ENCODE measurements around the gene LRRTM4. TPM values are rescaled to one million over a fixed set of nuclear protein-coding genes. Genes with fewer than 3 reads are reported as not detected.
"Not testable (repeated sequence)": the region's sequence is repeated elsewhere in the genome, so short reads cannot be mapped to it uniquely, and the experiment has no call there.

Gene LRRTM4
- total RNA-seq, 2 experiments from 2014 or later, result not detected

DNA sequence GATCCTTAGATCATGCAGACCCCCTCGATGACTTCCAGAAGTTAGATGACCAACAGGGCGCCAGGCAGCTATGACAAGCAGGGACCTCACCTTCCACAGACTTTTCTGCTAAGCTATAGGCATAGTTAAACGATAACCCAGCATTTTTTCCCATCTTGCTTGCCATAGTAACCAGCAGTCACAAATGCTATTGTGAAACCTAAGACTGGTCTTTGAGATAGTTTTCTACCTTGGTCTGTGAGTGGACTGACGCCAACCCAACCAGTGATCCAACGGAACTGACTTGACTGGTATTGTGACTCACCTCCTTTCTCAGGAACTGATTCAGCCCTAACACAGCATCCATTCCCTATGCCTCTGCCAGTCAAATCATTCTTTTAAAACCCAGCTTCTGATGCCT, 361.2 kb downstream of the LRRTM4 start:
- POLR2A ChIA-PET, result no interaction called here
- H3K9me3 Mint-ChIP-seq, result peaks cover 11% of the 10 kb centered on the region
- no peaks in the 10 kb centered on the region for H3K27me3 Mint-ChIP-seq

DNA sequence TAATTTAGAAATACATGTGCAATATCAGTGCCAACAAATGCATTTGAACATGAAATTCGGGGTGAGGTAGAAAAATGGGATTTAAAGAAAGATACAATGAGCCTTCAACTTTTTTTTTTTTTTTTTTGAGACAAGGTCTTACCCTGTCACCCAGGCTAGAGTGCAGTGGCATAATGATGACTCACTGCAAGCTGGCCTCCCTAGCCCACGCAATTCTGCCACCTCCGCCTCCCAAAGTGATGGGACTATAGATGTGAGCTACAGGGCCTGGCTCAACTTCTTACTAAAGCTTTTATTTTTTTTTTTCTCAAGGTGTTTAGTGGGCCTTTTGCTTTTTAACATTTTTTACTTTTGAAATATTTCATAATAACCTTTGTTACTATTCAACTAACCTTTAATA, 365.6 kb downstream of the LRRTM4 start:
- H3K4me1 Mint-ChIP-seq, result no peaks in the 10 kb centered on the region
- no peaks in the 10 kb centered on the region for H3K27me3 Mint-ChIP-seq
- peaks cover 2% of the 10 kb centered on the region for H3K9me3 Mint-ChIP-seq
- DNase-seq, result no peak
- no peak overlapping the region for H3K27ac Mint-ChIP-seq
- POLR2A ChIA-PET, result interaction anchor here (0.7 kb wide), 1 partner anchor 834 kb away, joined by 3 read pairs; no protein-coding TSS in a partner anchor
- H3K4me3 Mint-ChIP-seq, result no peak overlapping the region
- H3K36me3 Mint-ChIP-seq, result no peaks in the 10 kb centered on the region
- ATAC-seq (ENCODE audit: low read depth), result no peak

More for the DNA sequence above, 361.2 kb downstream of the LRRTM4 start:
- Mint-ChIP-seq H3K27ac (no peak overlapping the region), H3K4me3 (no peak overlapping the region), H3K36me3 (no peaks in the 10 kb centered on the region), H3K4me1 (no peaks in the 10 kb centered on the region)
- DNase-seq (no peak), ATAC-seq (ENCODE audit: low read depth) (no peak)

DNA sequence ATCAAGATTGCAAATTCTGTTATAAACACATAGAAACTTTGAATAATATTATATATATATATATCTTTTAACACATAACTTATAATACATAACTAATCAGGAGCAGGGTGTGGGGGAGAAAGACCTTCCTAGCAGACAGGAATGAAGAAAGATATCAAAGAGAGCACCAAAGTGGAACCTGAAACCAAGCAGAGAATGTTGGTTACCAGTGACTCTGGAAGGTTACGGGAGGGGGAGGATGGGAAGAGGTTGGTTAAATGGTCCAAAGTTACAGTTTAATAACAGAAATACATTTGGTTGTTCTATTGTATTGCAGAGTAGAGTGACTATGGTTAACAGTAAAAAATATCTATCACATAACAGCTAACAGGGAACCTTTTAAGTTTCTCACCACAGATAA, 366.7 kb downstream of the LRRTM4 start:
- H3K27me3 Mint-ChIP-seq, result no peaks in the 10 kb centered on the region
- POLR2A ChIA-PET, result no interaction called here
- ATAC-seq (ENCODE audit: low read depth), result no peak
- H3K4me1 Mint-ChIP-seq, result no peaks in the 10 kb centered on the region
- H3K27ac Mint-ChIP-seq, result no peak overlapping the region
- DNase-seq, result no peak
- H3K36me3 Mint-ChIP-seq, result no peaks in the 10 kb centered on the region
- H3K4me3 Mint-ChIP-seq, result no peak overlapping the region
- H3K9me3 Mint-ChIP-seq, result peaks cover 2% of the 10 kb centered on the region

DNA sequence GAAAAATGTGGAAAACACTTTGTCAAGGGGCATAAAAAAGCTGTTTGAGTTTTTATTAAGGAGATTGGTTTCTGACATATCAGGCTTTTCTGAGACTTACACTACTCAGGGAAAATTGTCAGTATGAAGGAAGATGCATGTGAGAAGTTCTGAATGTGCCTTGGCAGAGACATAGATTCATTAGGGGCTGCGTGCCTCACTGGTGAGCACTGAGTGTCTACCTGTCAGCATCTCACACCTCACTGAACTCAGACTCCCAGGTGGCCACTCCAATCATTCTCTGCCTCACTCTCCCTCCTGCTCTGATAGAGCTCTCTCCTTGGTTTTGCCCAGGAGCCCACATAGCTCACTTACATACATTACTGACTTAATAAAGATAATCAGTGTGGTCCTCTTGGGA, 372.6 kb downstream of the LRRTM4 start:
- Mint-ChIP-seq H3K4me3 (no peak overlapping the region), H3K36me3 (no peaks in the 10 kb centered on the region), H3K27ac (no peak overlapping the region), H3K9me3 (peaks cover 6% of the 10 kb centered on the region), H3K4me1 (no peaks in the 10 kb centered on the region), H3K27me3 (no peaks in the 10 kb centered on the region)
- POLR2A ChIA-PET, result no interaction called here
- no peak for DNase-seq
- ATAC-seq (ENCODE audit: low read depth), result no peak

DNA sequence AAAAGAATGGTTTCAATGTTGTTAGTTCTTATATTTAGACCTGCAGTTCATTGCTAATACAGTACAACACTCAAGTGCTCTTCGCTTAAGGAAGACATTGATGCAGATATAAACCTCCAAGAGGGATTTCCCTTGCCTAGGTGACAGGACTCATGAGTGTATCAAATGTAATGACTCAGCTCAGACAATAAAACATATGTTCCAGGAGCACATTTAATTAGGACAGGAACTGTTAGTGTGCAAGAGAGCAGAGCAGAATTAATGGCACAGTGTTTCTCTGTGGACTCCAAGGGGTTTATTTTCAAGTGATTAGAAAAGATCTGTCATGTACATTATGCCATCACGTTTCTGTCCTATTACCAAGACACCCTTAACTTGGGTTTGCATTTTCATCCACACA, 375.0 kb downstream of the LRRTM4 start:
- POLR2A ChIA-PET, result no interaction called here
- no peak overlapping the region for H3K27ac Mint-ChIP-seq

DNA sequence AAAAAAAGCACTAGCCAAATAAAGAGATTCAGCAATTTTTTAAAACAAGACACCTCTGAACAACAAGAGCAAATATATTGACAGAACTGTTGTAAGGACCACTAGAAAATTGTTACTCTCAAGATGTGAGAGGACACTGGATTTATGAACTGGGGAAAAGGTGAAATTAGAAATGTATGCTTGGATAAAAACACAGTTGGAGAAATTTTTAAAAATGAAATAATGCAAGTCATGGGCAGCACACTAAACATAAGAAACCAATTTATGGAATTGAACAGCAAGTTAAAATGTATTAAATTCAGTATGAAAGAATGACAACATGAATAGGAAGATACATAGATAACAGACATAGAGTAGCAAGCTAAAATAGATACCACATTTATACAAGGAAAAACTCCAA, 377.4 kb downstream of the LRRTM4 start:
- H3K36me3 Mint-ChIP-seq, result no peaks in the 10 kb centered on the region
- POLR2A ChIA-PET, result no interaction called here

More for the DNA sequence above, 375.0 kb downstream of the LRRTM4 start:
- ATAC-seq (ENCODE audit: low read depth) (no peak), DNase-seq (no peak)
- Mint-ChIP-seq H3K9me3 (peaks cover 6% of the 10 kb centered on the region), H3K27me3 (no peaks in the 10 kb centered on the region), H3K4me3 (no peak overlapping the region), H3K36me3 (no peaks in the 10 kb centered on the region), H3K4me1 (no peaks in the 10 kb centered on the region)

DNA sequence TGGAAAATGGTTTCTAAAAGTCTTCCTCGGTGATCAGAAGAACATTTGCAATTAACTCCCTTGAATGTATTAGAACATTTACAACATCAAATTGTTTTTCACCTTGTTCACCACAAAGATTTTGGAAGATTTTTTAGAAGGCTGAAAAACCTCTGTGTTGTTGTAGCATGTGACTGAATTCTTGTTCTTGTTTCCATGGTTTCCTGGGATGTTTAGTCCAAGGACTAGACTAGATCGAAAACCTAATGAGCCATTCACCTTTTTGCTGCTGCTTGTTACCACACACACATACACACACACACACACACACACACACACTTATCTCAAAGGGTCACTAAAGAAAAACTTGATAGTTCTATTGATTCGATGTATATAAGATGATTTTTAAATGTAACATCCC, 380.0 kb downstream of the LRRTM4 start:
- Mint-ChIP-seq H3K36me3 (no peaks in the 10 kb centered on the region), H3K27ac (no peak overlapping the region), H3K9me3 (peaks cover 10% of the 10 kb centered on the region), H3K4me1 (no peaks in the 10 kb centered on the region), H3K27me3 (no peaks in the 10 kb centered on the region), H3K4me3 (no peak overlapping the region)
- POLR2A ChIA-PET, result no interaction called here
- no peak for ATAC-seq (ENCODE audit: low read depth)
- no peak for DNase-seq

More for the DNA sequence above, 377.4 kb downstream of the LRRTM4 start:
- no peak for DNase-seq
- peaks cover 3% of the 10 kb centered on the region for H3K9me3 Mint-ChIP-seq
- no peak overlapping the region for H3K27ac Mint-ChIP-seq
- H3K27me3 Mint-ChIP-seq, result no peaks in the 10 kb centered on the region
- H3K4me1 Mint-ChIP-seq, result no peaks in the 10 kb centered on the region
- no peak for ATAC-seq (ENCODE audit: low read depth)
- H3K4me3 Mint-ChIP-seq, result no peak overlapping the region

DNA sequence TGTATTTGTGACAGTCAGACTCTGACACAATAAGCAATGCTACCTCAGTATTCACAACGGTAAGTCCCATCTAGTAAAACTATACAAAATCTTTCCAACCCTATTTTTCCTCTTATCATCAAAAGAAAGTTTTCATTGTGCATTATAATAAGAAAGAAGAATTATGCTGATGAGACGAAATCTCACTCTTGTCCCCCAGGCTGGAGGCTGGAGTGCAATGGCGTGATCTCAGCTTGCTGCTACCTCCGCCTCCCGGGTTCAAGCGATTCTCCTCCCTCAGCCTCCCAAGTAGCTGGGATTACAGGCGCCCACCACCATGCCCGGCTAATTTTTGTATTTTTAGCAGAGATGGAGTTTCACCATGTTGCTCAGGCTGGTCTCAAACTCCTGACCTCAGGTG, 393.7 kb downstream of the LRRTM4 start:
- H3K9me3 Mint-ChIP-seq; H3K27ac Mint-ChIP-seq; H3K27me3 Mint-ChIP-seq; H3K4me3 Mint-ChIP-seq; POLR2A ChIA-PET; DNase-seq; H3K36me3 Mint-ChIP-seq; ATAC-seq (ENCODE audit: low read depth); H3K4me1 Mint-ChIP-seq: not testable (repeated sequence)

DNA sequence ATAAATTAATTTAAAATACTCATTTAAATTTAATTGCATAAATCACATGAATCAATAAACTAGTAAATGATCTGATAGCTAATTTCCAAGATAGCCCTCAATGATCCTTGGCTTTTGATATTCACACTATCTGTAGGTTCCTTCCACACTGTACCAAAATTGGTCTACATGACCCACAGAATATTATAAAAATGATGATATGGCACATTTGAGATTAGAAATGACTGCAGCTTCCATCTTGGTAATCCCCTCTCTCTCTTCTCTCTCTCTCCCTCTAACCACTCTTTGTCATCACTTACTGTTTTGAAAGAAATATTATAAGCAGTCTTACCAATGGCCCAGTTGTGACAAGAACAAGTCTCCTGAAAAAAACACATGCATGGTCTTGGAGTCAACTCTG, 394.8 kb downstream of the LRRTM4 start:
- Mint-ChIP-seq H3K4me3 (no peak overlapping the region), H3K27ac (no peak overlapping the region), H3K9me3 (peaks cover 7% of the 10 kb centered on the region), H3K36me3 (no peaks in the 10 kb centered on the region), H3K4me1 (no peaks in the 10 kb centered on the region), H3K27me3 (no peaks in the 10 kb centered on the region)
- POLR2A ChIA-PET, result no interaction called here
- ATAC-seq (ENCODE audit: low read depth) (no peak), DNase-seq (no peak)

DNA sequence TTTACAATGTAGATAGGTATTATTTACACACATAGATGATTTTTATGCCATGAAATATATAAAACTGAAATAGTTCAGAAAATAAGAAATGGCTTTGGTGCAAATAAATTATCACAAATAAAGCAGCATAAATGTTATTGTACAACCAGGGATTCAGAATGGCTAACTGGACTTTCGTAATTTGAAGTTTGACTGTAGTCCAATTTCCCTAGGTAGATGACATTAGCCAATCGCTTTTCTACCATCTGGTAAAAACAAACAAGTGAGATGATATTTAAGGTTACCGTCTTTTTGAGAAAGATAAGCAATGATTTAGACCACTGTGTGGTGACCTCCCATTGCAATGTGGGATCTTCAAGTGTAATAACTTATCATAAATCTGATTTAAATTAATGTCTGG, 400.7 kb downstream of the LRRTM4 start:
- ATAC-seq (ENCODE audit: low read depth) (no peak), DNase-seq (no peak)
- no peaks in the 10 kb centered on the region for H3K4me1 Mint-ChIP-seq
- H3K27ac Mint-ChIP-seq, result no peak overlapping the region
- no peaks in the 10 kb centered on the region for H3K36me3 Mint-ChIP-seq
- peaks cover 3% of the 10 kb centered on the region for H3K9me3 Mint-ChIP-seq
- no peaks in the 10 kb centered on the region for H3K27me3 Mint-ChIP-seq
- no peak overlapping the region for H3K4me3 Mint-ChIP-seq
- POLR2A ChIA-PET, result no interaction called here

DNA sequence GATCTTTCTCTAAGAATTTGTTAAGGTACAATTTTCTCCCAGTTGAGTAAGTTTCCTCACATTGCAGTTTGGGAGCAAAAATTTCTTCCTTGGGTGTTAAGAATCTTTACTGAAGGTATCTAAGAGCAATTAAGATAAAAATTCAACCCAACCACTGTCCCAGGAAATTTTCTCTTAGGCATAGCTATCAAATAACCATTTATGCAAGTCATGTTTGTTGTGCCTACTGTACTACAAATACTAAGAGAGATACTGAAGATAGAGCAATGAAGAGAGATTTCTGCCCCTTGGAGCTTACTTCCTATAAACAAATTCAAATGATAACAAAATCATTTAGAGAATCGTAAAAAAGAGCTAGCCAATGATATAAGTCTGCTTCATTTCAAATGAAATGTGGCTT, 402.8 kb downstream of the LRRTM4 start:
- POLR2A ChIA-PET, result no interaction called here
- no peak for DNase-seq
- no peak overlapping the region for H3K4me3 Mint-ChIP-seq
- no peaks in the 10 kb centered on the region for H3K36me3 Mint-ChIP-seq
- no peaks in the 10 kb centered on the region for H3K27me3 Mint-ChIP-seq
- H3K9me3 Mint-ChIP-seq, result peaks cover 4% of the 10 kb centered on the region
- ATAC-seq (ENCODE audit: low read depth), result no peak
- no peak overlapping the region for H3K27ac Mint-ChIP-seq
- H3K4me1 Mint-ChIP-seq, result no peaks in the 10 kb centered on the region

DNA sequence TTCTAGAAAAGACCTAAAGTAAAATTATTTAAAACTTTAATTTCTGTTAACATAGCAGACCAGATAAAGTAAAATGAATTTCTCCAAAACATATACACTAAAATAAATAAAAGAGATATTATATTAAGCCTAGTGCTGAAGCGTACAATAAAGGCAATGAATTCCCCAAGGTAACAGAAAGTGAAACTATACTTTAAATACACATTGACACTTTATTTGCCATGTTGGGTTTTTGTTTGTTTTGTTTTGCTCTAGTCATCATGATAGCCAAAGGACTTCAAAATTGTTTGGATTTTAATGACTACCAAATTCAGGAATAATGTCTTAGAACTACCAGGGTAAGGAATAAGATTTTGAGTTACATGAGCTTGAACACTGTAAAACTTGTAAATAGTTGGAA, 413.3 kb downstream of the LRRTM4 start:
- Mint-ChIP-seq H3K27me3 (no peaks in the 10 kb centered on the region), H3K27ac (no peak overlapping the region), H3K4me3 (no peak overlapping the region), H3K4me1 (no peaks in the 10 kb centered on the region), H3K9me3 (peaks cover 9% of the 10 kb centered on the region), H3K36me3 (no peaks in the 10 kb centered on the region)
- DNase-seq, result no peak
- no peak for ATAC-seq (ENCODE audit: low read depth)
- POLR2A ChIA-PET, result no interaction called here

DNA sequence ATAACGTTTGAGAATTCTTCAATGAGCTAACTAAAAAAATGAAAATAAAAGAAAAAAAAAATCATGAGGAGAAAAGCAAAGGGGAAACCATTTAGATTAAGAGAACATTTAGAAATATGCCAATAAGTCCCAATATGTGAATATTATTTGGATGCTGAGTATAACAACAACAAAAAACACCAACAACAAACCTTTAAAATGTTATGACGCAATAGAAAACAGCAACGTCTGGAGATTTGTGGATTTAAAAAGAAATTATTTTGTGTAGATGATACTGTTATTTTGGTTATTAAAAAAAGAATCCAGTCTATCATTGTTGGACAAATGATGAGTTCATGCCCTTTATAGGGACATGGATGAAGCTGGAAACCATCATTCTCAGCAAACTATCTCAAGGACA, 417.2 kb downstream of the LRRTM4 start:
- Mint-ChIP-seq H3K4me1 (no peaks in the 10 kb centered on the region), H3K9me3 (no peaks in the 10 kb centered on the region), H3K27ac (no peak overlapping the region), H3K4me3 (no peak overlapping the region), H3K36me3 (no peaks in the 10 kb centered on the region), H3K27me3 (no peaks in the 10 kb centered on the region)
- ATAC-seq (ENCODE audit: low read depth) (no peak), DNase-seq (no peak)
- POLR2A ChIA-PET, result no interaction called here

DNA sequence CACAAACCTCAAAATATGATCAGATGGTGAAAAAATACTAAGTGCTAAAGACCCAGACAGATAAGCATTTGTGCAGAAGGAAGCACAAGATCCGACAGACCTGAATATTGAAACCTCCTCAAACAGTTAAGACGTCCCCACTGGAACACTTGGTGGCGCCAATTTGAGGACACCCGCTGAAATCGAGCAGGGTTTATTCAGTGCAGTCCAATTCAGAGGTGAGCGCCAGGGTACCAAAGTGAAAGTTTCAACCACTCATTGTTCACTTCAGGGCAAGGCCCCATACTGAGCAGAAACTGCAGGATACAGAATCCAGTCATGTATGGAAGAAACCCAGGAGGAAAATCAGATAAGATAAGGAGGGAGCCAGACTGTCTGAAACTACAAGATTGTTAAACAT, 417.6 kb downstream of the LRRTM4 start:
- no peaks in the 10 kb centered on the region for H3K4me1 Mint-ChIP-seq

DNA sequence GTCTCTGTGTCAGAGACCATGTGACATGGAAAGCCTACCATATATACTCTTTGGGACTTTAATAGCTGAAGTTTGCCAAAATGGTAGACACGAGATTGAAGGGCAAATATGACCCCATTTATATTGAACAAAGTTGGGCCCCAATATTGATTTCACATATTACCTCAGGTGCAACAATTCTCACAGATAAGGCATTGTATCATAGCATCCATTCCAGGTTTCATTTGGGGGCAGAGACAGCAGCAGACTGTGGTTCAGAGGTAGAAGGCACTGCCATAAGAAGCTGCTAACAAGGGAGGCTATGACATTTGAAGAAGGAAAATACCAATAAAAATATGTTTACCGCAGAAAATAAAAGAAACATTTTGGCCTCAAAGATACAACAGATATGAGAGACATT, 419.2 kb downstream of the LRRTM4 start:
- Mint-ChIP-seq H3K4me3 (no peak overlapping the region), H3K27me3 (no peaks in the 10 kb centered on the region), H3K4me1 (no peaks in the 10 kb centered on the region), H3K9me3 (peaks cover 1% of the 10 kb centered on the region), H3K27ac (no peak overlapping the region), H3K36me3 (no peaks in the 10 kb centered on the region)
- POLR2A ChIA-PET, result no interaction called here
- ATAC-seq (ENCODE audit: low read depth) (no peak), DNase-seq (no peak)

More for the DNA sequence above, 417.6 kb downstream of the LRRTM4 start:
- ATAC-seq (ENCODE audit: low read depth) (no peak), DNase-seq (no peak)
- Mint-ChIP-seq H3K27me3 (no peaks in the 10 kb centered on the region), H3K4me3 (no peak overlapping the region), H3K36me3 (no peaks in the 10 kb centered on the region), H3K27ac (no peak overlapping the region), H3K9me3 (peaks cover 1% of the 10 kb centered on the region)
- POLR2A ChIA-PET, result no interaction called here
